Glutamatergic neuron (in vitro differentiated cells): ENCODE measurements around the gene APLN. TPM values are rescaled to one million over a fixed set of nuclear protein-coding genes. Genes with fewer than 3 reads are reported as not detected.

ENCODE experiments used
- DNase-seq: peaks from one replicate; pipeline ENCODE4 v3.0.0; 2022
- H3K27ac Mint-ChIP-seq: one replicate; pipeline ENCODE4 v1.8.0; 2020; ENCODE audit warnings: mild to moderate bottlenecking, mixed read lengths, inconsistent platforms; ENCODE audit not compliant: unreplicated experiment
- H3K27me3 Mint-ChIP-seq: one replicate; pipeline ENCODE4 v1.8.0; 2020; ENCODE audit warnings: mild to moderate bottlenecking, moderate library complexity, mixed read lengths, inconsistent platforms; ENCODE audit not compliant: unreplicated experiment
- H3K36me3 Mint-ChIP-seq: one replicate; pipeline ENCODE4 v1.8.0; 2020; ENCODE audit warnings: mild to moderate bottlenecking, mixed read lengths, inconsistent platforms; ENCODE audit not compliant: unreplicated experiment
- H3K4me1 Mint-ChIP-seq: one replicate; pipeline ENCODE4 v1.8.0; 2020; ENCODE audit warnings: mild to moderate bottlenecking, low read depth, mixed read lengths, inconsistent platforms; ENCODE audit not compliant: unreplicated experiment
- H3K4me3 Mint-ChIP-seq: one replicate; pipeline ENCODE4 v1.8.0; 2020; ENCODE audit warnings: mild to moderate bottlenecking, mixed read lengths, inconsistent platforms; ENCODE audit not compliant: unreplicated experiment
- H3K9me3 Mint-ChIP-seq: one replicate; pipeline ENCODE4 v1.8.0; 2020; ENCODE audit warnings: mild to moderate bottlenecking, moderate library complexity, mixed read lengths, inconsistent platforms; ENCODE audit not compliant: unreplicated experiment
- total RNA-seq: library from RNA; stranded (reverse); fragmentation: NEBNext Ultra II Directional; extraction: Animal tissue kit (Norgen Biotek cat#: 25700); gene quantifications from one replicate; pipeline ENCODE4 v1.2.1, GENCODE V29; 2021; ENCODE audit not compliant: unreplicated experiment
- TF ChIP-seq, protein P1 (sequence below): fragments of 200-600 bp; sonication (generic); IDR thresholded peaks from one replicate; pipeline ENCODE4 v1.5.0; 2021; ENCODE audit not compliant: partially characterized antibody, unreplicated experiment

APLN gene
- total RNA-seq, 1 donor from 2014 or later: not detected

DNA sequence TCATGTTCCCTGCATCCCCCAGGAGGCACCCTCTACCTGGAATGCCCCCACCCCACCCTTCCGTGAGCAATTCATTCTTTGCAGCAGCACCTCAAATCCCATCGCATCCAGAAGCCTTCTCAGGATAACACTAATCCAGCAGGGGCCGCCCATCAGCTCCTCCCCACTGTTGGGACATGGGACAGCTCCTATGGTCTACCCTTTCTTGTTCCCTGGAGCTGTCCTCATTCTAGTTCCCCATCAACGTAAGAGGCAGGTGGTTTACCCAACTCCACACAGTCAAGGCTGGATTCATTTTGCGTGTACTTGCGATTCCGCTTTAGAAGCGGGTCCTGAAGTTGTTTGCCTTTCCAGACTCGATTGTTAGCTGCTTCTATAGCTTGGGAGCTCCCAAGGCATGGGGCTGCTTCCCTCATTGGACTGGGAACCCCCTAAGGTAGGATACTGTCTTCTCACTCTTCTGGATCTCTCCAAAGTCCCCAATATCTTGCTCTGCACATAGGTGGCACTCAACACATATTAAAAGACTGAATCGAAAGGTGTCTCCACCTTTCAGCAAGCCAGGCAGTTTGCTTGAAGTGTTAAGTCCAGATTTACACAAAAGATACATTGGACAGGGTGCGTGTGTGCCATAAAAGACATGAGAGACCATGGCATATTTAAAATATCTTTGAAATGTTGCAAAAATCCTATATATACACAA, 942 bp upstream of the APLN start:
- Mint-ChIP-seq H3K27me3 (peaks cover 2% of the 10 kb centered on the region), H3K4me1 (no peaks in the 10 kb centered on the region), H3K9me3 (no peaks in the 10 kb centered on the region), H3K27ac (no peak overlapping the region), H3K36me3 (no peaks in the 10 kb centered on the region), H3K4me3 (peak overlapping the region; percentile 83)
- DNase-seq: no peak
- TF ChIP-seq, protein P1, sequence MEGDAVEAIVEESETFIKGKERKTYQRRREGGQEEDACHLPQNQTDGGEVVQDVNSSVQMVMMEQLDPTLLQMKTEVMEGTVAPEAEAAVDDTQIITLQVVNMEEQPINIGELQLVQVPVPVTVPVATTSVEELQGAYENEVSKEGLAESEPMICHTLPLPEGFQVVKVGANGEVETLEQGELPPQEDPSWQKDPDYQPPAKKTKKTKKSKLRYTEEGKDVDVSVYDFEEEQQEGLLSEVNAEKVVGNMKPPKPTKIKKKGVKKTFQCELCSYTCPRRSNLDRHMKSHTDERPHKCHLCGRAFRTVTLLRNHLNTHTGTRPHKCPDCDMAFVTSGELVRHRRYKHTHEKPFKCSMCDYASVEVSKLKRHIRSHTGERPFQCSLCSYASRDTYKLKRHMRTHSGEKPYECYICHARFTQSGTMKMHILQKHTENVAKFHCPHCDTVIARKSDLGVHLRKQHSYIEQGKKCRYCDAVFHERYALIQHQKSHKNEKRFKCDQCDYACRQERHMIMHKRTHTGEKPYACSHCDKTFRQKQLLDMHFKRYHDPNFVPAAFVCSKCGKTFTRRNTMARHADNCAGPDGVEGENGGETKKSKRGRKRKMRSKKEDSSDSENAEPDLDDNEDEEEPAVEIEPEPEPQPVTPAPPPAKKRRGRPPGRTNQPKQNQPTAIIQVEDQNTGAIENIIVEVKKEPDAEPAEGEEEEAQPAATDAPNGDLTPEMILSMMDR: no peak

DNA sequence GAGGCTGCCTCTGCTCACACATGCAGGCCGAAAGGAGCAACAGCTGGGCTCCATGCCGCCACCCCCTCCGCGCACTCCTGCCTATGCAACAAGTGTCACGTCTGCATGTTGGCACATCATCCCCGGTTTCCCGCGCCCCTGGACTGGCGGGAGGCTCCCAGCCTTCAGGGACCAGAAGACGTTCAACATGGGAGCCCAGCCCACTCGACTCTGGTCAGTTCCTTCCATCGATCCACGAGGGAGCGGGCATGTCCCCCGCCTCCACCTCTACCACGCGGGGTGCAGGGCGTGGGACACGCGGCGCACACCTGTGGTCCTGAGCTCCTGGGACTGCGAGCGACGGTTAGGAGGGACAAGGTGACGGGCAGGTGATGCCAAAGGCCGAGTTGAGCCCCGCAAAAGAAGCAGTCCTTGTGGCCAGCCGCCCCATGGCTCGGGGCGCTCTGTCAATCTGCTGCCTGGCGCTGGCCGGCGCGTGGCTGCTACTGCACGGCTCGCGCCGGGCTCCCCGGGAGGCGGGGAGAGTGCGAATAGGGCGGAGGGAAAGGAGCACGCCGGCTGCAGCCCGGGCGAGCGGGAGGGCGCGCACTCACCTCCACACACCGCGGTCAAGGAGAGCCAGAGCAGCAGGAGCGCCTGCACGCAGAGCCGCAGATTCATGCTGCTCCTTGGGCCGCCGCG, 645 bp downstream of the APLN start:
- no peak for DNase-seq
- Mint-ChIP-seq H3K4me3 (peak overlapping the region; percentile 59), H3K9me3 (no peaks in the 10 kb centered on the region), H3K27ac (no peak overlapping the region), H3K4me1 (no peaks in the 10 kb centered on the region), H3K27me3 (peaks cover 2% of the 10 kb centered on the region), H3K36me3 (no peaks in the 10 kb centered on the region)
- TF ChIP-seq, protein P1: no peak

DNA sequence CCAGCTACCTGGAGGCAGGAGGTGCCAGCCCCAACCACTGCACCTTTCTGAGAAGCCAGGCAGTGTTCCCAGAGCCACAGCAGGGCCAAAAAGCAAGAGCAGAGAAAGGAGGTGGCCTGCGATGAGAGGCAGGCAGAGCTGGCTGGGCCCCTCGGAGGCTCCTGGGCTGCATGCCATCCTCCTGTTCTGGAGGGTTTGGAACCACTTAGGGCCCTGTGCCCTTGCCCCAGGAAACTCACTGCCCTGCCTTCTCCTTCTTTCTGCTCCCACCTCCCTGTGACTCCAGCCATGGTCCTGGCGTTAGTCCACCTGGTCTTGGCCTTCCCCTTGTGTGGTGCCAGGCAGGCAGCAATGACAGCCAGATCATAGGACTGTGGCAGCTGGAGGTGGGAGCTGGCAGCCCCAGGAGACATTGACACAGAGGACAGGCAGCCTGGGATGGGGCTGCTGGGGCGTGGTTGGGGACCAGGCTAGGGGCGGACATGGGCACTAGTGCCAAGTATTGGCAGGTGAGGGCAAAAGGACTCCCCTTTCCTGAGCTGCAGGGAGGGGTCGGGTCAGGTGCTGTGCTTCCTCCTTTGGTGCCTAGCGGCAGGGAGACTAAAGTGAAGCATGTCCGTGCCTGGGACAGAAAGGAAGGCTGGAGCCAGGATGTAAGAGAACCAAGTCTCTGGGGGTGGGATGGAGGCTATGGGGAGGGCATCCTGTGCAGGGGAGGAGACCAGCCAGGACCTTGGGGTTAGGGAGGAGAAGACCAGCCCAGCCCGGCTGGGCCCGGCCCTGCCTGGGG, 1.4 kb downstream of the APLN start:
- Mint-ChIP-seq H3K27ac (no peak overlapping the region), H3K27me3 (peaks cover 2% of the 10 kb centered on the region)

DNA sequence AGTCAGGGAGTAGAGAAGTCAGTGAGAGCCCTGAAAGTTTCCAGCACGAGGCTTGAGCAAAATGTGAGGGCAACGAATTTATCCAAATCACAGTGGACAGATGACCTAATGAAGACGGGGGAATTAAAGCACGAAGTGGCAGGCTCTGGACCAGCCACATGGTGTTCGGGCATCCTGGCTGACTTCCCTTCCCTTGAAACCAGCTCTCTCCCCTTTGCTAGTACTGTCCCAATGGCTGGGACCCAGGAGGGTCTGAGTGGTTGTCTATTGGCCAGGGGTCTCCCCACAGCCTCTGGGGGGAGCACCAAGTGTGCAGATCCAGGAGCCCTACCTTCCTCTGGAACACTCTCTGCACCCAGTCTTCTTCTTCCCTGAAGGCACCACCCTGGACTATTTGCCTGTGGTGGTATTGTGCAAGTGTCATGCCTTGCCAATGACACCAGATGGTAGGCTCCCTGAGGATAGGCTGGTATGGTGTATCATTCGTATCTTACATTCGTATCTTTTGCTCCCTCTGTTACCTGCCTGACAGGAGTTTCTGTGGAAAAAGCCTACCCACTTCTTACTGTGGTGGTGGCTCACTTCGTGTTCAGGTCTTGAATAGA, 2.1 kb downstream of the APLN start:
- H3K36me3 Mint-ChIP-seq: no peaks in the 10 kb centered on the region
- TF ChIP-seq, protein P1: no peak
- H3K9me3 Mint-ChIP-seq: no peaks in the 10 kb centered on the region
- DNase-seq: no peak
- H3K4me3 Mint-ChIP-seq: no peak overlapping the region
- peaks cover 4% of the 10 kb centered on the region for H3K27me3 Mint-ChIP-seq
- no peaks in the 10 kb centered on the region for H3K4me1 Mint-ChIP-seq
- H3K27ac Mint-ChIP-seq: no peak overlapping the region

More for the DNA sequence above, 1.4 kb downstream of the APLN start:
- no peaks in the 10 kb centered on the region for H3K36me3 Mint-ChIP-seq
- H3K4me3 Mint-ChIP-seq: no peak overlapping the region
- H3K9me3 Mint-ChIP-seq: no peaks in the 10 kb centered on the region
- no peak for DNase-seq
- TF ChIP-seq, protein P1: no peak
- no peaks in the 10 kb centered on the region for H3K4me1 Mint-ChIP-seq
